ENCODE results near the gene CCDC134.

DNA sequence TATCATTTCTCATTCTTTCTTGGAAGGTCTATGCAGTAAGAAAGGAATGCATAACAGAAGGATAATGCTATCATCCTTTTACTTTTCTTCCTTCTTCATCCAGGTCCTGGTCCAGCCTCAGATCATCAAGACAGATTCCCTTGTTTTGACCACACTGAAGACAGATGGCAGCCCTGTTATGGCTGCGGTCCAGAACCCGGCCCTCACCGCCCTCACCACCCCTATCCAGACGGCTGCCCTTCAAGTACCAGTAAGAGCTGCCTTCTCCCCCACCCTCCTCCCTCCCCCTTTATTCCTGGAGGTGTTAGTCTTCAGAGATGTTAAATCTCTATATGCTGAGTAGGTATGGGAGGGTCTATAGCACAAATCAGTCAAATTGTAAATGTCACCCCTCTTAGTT, 70.3 kb downstream of the CCDC134 start:
- TF ChIP-seq, protein P1, sequence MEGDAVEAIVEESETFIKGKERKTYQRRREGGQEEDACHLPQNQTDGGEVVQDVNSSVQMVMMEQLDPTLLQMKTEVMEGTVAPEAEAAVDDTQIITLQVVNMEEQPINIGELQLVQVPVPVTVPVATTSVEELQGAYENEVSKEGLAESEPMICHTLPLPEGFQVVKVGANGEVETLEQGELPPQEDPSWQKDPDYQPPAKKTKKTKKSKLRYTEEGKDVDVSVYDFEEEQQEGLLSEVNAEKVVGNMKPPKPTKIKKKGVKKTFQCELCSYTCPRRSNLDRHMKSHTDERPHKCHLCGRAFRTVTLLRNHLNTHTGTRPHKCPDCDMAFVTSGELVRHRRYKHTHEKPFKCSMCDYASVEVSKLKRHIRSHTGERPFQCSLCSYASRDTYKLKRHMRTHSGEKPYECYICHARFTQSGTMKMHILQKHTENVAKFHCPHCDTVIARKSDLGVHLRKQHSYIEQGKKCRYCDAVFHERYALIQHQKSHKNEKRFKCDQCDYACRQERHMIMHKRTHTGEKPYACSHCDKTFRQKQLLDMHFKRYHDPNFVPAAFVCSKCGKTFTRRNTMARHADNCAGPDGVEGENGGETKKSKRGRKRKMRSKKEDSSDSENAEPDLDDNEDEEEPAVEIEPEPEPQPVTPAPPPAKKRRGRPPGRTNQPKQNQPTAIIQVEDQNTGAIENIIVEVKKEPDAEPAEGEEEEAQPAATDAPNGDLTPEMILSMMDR (tag by site-specific recombination; IDR thresholded peaks at IDR 0.05): no peak
- TF ChIP-seq ZNF23 (tag by site-specific recombination; IDR thresholded peaks at IDR 0.05; ENCODE audit: borderline replicate concordance): no peak
- TF ChIP-seq ZBTB8A (tag by site-specific recombination; IDR thresholded peaks at IDR 0.05): no peak
- no peak for TF ChIP-seq ZNF777 (tag by site-specific recombination; IDR thresholded peaks at IDR 0.05; ENCODE audit: borderline replicate concordance)
- TF ChIP-seq ZNF501 (tag by site-specific recombination; IDR thresholded peaks at IDR 0.05): no peak
- no peak for TF ChIP-seq ZNF24 (tag by site-specific recombination; IDR thresholded peaks at IDR 0.05)
- no peak for TF ChIP-seq ZNF221 (tag by site-specific recombination; IDR thresholded peaks at IDR 0.05; ENCODE audit: borderline replicate concordance)
- TF ChIP-seq, protein P2, sequence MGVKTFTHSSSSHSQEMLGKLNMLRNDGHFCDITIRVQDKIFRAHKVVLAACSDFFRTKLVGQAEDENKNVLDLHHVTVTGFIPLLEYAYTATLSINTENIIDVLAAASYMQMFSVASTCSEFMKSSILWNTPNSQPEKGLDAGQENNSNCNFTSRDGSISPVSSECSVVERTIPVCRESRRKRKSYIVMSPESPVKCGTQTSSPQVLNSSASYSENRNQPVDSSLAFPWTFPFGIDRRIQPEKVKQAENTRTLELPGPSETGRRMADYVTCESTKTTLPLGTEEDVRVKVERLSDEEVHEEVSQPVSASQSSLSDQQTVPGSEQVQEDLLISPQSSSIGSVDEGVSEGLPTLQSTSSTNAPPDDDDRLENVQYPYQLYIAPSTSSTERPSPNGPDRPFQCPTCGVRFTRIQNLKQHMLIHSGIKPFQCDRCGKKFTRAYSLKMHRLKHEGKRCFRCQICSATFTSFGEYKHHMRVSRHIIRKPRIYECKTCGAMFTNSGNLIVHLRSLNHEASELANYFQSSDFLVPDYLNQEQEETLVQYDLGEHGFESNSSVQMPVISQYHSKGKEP (tag by site-specific recombination; IDR thresholded peaks at IDR 0.05): no peak
- no peak for TF ChIP-seq MYNN (tag by site-specific recombination; IDR thresholded peaks at IDR 0.05; ENCODE audit: borderline replicate concordance)
- TF ChIP-seq ZNF169 (tag by site-specific recombination; IDR thresholded peaks at IDR 0.05): no peak

Data from HEK293 (cell line).